Regular cardiac myocyte (primary cell): ENCODE measurements around the gene GRIK4. TPM values are rescaled to one million over a fixed set of nuclear protein-coding genes. Genes with fewer than 3 reads are reported as not detected.

ENCODE experiments used
- total RNA-seq: library from RNA; depleted of rRNA; stranded (reverse); fragments of >200 nt; gene quantifications from 2 replicates; pipeline ENCODE4 v1.2.3, GENCODE V29; 2014

The GRIK4 gene
- under 0.01 TPM in 1 of 2 replicates, not detected in the other for total RNA-seq

GRCh38 chr11:120511116-120511819, at the start of gene GRIK4:
GRIK4 (plus strand) TSS chr11:120511748; CDS start chr11:120660319, 148,571 bp downstream.

GRCh38 chr11:121023848-121024751, 512.6 kb downstream of the GRIK4 start, which contains the start of gene TBCEL:
TBCEL (plus strand) TSS chr11:121024102; CDS start chr11:121045691, 21,589 bp downstream.

Other genes with a start within 250 kb of the GRIK4 start
- 7.5 and 11.6 TPM in 2 replicates for gene TLCD5, start 186.4 kb upstream of the GRIK4 start, total RNA-seq
- 80.3 and 89.1 TPM in 2 replicates for gene ARHGEF12, start 175.3 kb upstream of the GRIK4 start, total RNA-seq